Type B pancreatic cell (in vitro differentiated cells): Measurements from ENCODE around the gene TRIAP1. TPM values are rescaled to one million over a fixed set of nuclear protein-coding genes. Genes with fewer than 3 reads are reported as not detected.
"Not testable (repeated sequence)": the region's sequence is repeated elsewhere in the genome, so short reads cannot be mapped to it uniquely, and the experiment has no call there.

Experiments
- DNase-seq: peaks from one replicate; pipeline ENCODE4 v3.0.0; 2021; ENCODE audit warnings: mixed read lengths; ENCODE audit not compliant: unreplicated experiment; ENCODE audit errors: extremely low spot score
- H3K27ac Mint-ChIP-seq: 2 replicates; pipeline ENCODE4 v1.8.0; 2021; ENCODE audit warnings: mild to moderate bottlenecking, mixed read lengths
- H3K27me3 Mint-ChIP-seq: 2 replicates; pipeline ENCODE4 v1.8.0; 2021; ENCODE audit warnings: mixed read lengths
- H3K36me3 Mint-ChIP-seq: 2 replicates; pipeline ENCODE4 v1.8.0; 2021; ENCODE audit warnings: mixed read lengths
- H3K4me1 Mint-ChIP-seq: one replicate; pipeline ENCODE4 v1.8.0; 2021; ENCODE audit warnings: mixed read lengths; ENCODE audit not compliant: unreplicated experiment
- H3K4me3 Mint-ChIP-seq: 2 replicates; pipeline ENCODE4 v1.8.0; 2021; ENCODE audit warnings: mild to moderate bottlenecking, mixed read lengths
- H3K9me3 Mint-ChIP-seq: 2 replicates; pipeline ENCODE4 v1.8.0; 2021; ENCODE audit warnings: mixed read lengths
- CTCF ChIP-seq: fragments of 200-600 bp; sonication (generic); conservative IDR thresholded peaks from 2 replicates; pipeline ENCODE4 v1.5.0; 2021; ENCODE audit warnings: antibody characterized with exemption, mild to moderate bottlenecking
- total RNA-seq: library from RNA; stranded (reverse); gene quantifications from 2 replicates; pipeline ENCODE4 v1.2.1, GENCODE V29; 2021; ENCODE audit warnings: low replicate concordance

Gene TRIAP1
- total RNA-seq, 1 donor from 2014 or later = 46.6 TPM

GRCh38 chr12:120460157-120460556 is 14.0 kb upstream of the TRIAP1 start:
- no peaks in the 10 kb centered on the region for H3K27me3 Mint-ChIP-seq
- peaks cover 28% of the 10 kb centered on the region for H3K36me3 Mint-ChIP-seq
- peaks cover 5% of the 10 kb centered on the region for H3K4me1 Mint-ChIP-seq
- no peaks in the 10 kb centered on the region for H3K9me3 Mint-ChIP-seq
- no peak overlapping the region for H3K27ac Mint-ChIP-seq
- H3K4me3 Mint-ChIP-seq = no peak overlapping the region
- no peak for DNase-seq
- no peak for TF ChIP-seq CTCF

- Mint-ChIP-seq H3K27me3 (no peaks in the 10 kb centered on the region), H3K27ac (no peak overlapping the region), H3K4me1 (no peaks in the 10 kb centered on the region), H3K9me3 (no peaks in the 10 kb centered on the region), H3K36me3 (peaks cover 25% of the 10 kb centered on the region), H3K4me3 (no peak overlapping the region)
- TF ChIP-seq CTCF = peak; percentile 57
- DNase-seq = no peak
These were observed 10.9 kb upstream of the TRIAP1 start for GRCh38 chr12:120457133-120457532.

DNA sequence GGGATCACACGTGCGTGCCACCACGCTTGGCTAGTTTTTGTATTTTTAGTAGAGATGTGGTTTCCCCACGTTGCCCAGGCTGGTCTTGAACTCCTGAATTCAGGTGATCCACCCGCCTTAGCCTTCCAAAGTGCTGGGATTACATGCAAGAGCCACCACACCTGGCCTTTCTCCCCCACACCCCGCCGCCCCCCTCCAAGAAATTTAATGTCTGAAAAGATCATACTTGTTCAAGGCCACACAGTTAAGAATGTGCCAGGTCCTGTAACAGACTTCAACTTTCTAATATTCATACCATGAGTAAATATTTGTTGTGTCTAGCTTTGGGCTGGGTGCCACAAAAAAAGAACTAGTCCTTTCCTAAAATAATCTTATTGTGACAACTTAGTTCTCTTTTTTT is 9.1 kb upstream of the TRIAP1 start:
- H3K27me3 Mint-ChIP-seq = no peaks in the 10 kb centered on the region
- no peak for DNase-seq
- H3K4me1 Mint-ChIP-seq = no peaks in the 10 kb centered on the region
- no peak for TF ChIP-seq CTCF
- peaks cover 22% of the 10 kb centered on the region for H3K36me3 Mint-ChIP-seq
- H3K4me3 Mint-ChIP-seq = no peak overlapping the region
- H3K27ac Mint-ChIP-seq = no peak overlapping the region
- H3K9me3 Mint-ChIP-seq = no peaks in the 10 kb centered on the region

DNA sequence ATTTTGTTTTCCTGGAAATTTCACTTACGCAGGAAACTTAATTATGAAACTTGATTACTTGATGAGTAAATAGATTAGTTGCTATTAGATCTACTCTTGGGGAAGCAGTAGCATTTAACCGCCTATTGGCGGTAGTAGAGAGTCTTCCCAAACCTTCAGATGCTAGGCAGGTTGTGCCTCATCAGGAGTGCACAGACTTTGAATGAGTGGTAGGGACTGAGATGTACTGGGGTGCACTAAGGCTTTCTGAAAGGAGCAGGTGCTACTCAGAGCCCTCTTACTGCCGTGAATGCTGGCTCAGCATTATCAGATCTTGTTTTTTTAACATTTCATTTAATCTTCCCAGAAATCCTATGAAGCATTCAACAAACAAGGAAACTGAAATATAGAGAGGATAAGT is 7.8 kb upstream of the TRIAP1 start:
- H3K4me1 Mint-ChIP-seq = no peaks in the 10 kb centered on the region
- no peaks in the 10 kb centered on the region for H3K27me3 Mint-ChIP-seq
- no peak for DNase-seq
- H3K4me3 Mint-ChIP-seq = no peak overlapping the region
- H3K36me3 Mint-ChIP-seq = peaks cover 17% of the 10 kb centered on the region
- TF ChIP-seq CTCF = peak; percentile 78
- H3K27ac Mint-ChIP-seq = no peak overlapping the region
- no peaks in the 10 kb centered on the region for H3K9me3 Mint-ChIP-seq

- Mint-ChIP-seq H3K4me1 (no peaks in the 10 kb centered on the region), H3K27me3 (no peaks in the 10 kb centered on the region), H3K9me3 (no peaks in the 10 kb centered on the region), H3K36me3 (peaks cover 17% of the 10 kb centered on the region), H3K27ac (no peak overlapping the region), H3K4me3 (no peak overlapping the region)
- DNase-seq = no peak
- no peak for TF ChIP-seq CTCF
These were observed 7.0 kb upstream of the TRIAP1 start for GRCh38 chr12:120453060-120453750.

- H3K27me3 Mint-ChIP-seq, H3K9me3 Mint-ChIP-seq, H3K4me1 Mint-ChIP-seq, H3K4me3 Mint-ChIP-seq, DNase-seq, H3K27ac Mint-ChIP-seq: not testable (repeated sequence)
- peaks cover 17% of the 10 kb centered on the region for H3K36me3 Mint-ChIP-seq
These were observed 6.3 kb upstream of the TRIAP1 start for GRCh38 chr12:120452524-120452923.
